PFSK-1 (cell line): ENCODE results near the gene PANX1.

Experiments
- FOXP2 ChIP-seq: optimal IDR thresholded peaks from 2 replicates; pipeline ENCODE3; 2011; ENCODE audit warnings: borderline replicate concordance, control low read depth, inconsistent platforms; ENCODE audit not compliant: insufficient read depth; ENCODE audit errors: extremely low read length, extremely low read depth
- POLR2AphosphoS5 ChIP-seq: IDR thresholded peaks from 2 replicates; pipeline ENCODE4 v1.6.1; 2012; ENCODE audit warnings: low read depth, mild to moderate bottlenecking, control low read depth, low read length, moderate library complexity
- SIN3A ChIP-seq: IDR thresholded peaks from 2 replicates; pipeline ENCODE4 v1.6.1; 2012; ENCODE audit warnings: mild to moderate bottlenecking, low read length, moderate library complexity, borderline replicate concordance; ENCODE audit not compliant: insufficient read depth
- TAF1 ChIP-seq: IDR thresholded peaks from 2 replicates; pipeline ENCODE4 v1.6.1; 2012; ENCODE audit warnings: low read length, control low read depth, borderline replicate concordance; ENCODE audit not compliant: insufficient read depth
- TF ChIP-seq, protein P1 (sequence below), 2 experiments: IDR thresholded peaks; 2 replicates each; pipeline versions ENCODE4 v1.6.1 to v1.8.0; 2011 to 2012; ENCODE audit warnings: low read depth in 2 of 2, low read length in 2 of 2, control low read depth in 1 of 2, inconsistent platforms in 1 of 2, mild to moderate bottlenecking in 1 of 2, moderate library complexity in 1 of 2; ENCODE audit not compliant: insufficient read depth in 1 of 2

Gene PANX1

GRCh38 chr11:94198718-94199117 is 70.1 kb downstream of the PANX1 start:
- TF ChIP-seq, protein P1, sequence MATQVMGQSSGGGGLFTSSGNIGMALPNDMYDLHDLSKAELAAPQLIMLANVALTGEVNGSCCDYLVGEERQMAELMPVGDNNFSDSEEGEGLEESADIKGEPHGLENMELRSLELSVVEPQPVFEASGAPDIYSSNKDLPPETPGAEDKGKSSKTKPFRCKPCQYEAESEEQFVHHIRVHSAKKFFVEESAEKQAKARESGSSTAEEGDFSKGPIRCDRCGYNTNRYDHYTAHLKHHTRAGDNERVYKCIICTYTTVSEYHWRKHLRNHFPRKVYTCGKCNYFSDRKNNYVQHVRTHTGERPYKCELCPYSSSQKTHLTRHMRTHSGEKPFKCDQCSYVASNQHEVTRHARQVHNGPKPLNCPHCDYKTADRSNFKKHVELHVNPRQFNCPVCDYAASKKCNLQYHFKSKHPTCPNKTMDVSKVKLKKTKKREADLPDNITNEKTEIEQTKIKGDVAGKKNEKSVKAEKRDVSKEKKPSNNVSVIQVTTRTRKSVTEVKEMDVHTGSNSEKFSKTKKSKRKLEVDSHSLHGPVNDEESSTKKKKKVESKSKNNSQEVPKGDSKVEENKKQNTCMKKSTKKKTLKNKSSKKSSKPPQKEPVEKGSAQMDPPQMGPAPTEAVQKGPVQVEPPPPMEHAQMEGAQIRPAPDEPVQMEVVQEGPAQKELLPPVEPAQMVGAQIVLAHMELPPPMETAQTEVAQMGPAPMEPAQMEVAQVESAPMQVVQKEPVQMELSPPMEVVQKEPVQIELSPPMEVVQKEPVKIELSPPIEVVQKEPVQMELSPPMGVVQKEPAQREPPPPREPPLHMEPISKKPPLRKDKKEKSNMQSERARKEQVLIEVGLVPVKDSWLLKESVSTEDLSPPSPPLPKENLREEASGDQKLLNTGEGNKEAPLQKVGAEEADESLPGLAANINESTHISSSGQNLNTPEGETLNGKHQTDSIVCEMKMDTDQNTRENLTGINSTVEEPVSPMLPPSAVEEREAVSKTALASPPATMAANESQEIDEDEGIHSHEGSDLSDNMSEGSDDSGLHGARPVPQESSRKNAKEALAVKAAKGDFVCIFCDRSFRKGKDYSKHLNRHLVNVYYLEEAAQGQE (IDR thresholded peaks at IDR 0.05; ENCODE audit: insufficient read depth in 1 of 2, low read depth in 2 of 2, low read length in 2 of 2), result no peak
- no peak for TF ChIP-seq TAF1
- no peak for TF ChIP-seq POLR2AphosphoS5
- TF ChIP-seq SIN3A, result no peak
- TF ChIP-seq FOXP2, result no peak

GRCh38 chr11:94199136-94200130 is 70.8 kb downstream of the PANX1 start:
- TF ChIP-seq FOXP2 (no peak), POLR2AphosphoS5 (no peak), TAF1 (no peak), SIN3A (no peak)
- TF ChIP-seq, protein P1 (IDR thresholded peaks at IDR 0.05; ENCODE audit: insufficient read depth in 1 of 2, low read depth in 2 of 2, low read length in 2 of 2), result no peak

DNA sequence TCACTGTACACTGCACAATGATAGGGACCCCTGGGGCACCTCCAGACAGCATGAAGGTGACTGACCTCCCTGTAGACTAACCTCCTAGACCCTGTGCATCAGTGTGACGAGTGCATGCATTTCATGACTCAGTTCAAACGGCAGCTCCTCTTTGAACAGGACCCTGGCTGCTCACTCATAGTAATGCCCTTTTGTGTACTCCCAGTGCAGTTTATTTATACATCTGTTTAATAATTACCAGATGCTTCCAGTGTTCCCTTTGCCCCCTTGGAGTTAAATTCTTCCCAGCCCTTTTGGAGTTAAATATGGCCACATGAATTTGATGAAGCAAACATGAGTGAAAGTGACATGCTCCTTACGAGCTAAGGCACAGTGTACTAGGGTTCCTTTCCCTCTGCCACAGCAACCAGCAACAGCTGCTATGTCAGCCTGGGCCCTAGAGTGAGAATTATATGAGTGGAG is 72.4 kb downstream of the PANX1 start:
- TF ChIP-seq, protein P1 (IDR thresholded peaks at IDR 0.05; ENCODE audit: insufficient read depth in 1 of 2, low read depth in 2 of 2, low read length in 2 of 2), result no peak
- TF ChIP-seq FOXP2, result no peak
- no peak for TF ChIP-seq POLR2AphosphoS5

- TF ChIP-seq FOXP2, result no peak
- no peak for TF ChIP-seq POLR2AphosphoS5
- TF ChIP-seq, protein P1 (IDR thresholded peaks at IDR 0.05; ENCODE audit: insufficient read depth in 1 of 2, low read depth in 2 of 2, low read length in 2 of 2), result no peak
- TF ChIP-seq SIN3A, result no peak
- TF ChIP-seq TAF1, result no peak
Observed at GRCh38 chr11:94203070-94203469, 74.4 kb downstream of the PANX1 start.
